Measurements from ENCODE around the gene TNRC6A. TPM values are rescaled to one million over a fixed set of nuclear protein-coding genes. Genes with fewer than 3 reads are reported as not detected.

Gene TNRC6A
- total RNA-seq (10 to 100 TPM; 71.5 to 72.1 TPM), total RNA-seq (115 to 158 reads per million in 2 donors)

DNA sequence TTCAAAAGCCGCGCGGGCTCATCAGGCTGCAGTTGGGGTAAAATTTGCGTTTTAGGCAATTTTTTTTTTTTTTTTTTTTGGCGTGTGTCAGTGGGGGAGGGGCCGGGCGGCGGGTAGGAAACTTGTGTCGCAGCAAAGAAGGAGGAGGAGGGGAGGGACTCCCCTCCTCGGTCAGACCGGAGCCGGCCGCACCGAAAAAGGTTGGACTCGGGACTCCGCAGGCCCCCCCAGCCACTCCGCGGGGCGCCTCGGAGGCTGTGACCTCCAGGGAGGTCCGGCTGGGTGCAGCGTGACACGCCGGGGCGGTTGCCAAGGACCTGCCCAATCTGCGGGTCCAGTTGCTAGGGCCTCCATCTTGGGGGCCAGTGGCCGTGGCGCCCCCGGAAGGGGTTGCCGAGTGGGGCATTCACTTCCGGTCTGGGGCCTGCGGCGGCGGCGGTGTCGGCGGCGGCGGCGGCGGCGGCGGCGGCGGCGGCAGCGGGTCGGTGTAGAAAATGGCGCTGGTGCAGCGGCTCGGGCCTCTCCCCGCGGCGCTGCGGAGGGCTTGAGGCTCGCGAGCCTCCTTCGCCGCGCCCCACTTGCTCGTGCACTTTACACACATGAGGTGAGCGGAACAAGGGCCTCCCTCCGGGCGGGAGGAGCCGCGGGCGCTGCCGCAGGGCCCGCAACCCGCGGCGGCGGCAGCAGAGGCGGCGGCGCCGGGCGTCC lies at the start of gene TNRC6A:
TNRC6A (plus strand) TSS at position 409 of the 708 bp plus-strand sequence; CDS start at position 600, 191 bp downstream.
- H3K27me3 Mint-ChIP-seq: no peaks in the 10 kb centered on the region
- peaks cover 5% of the 10 kb centered on the region for H3K36me3 Mint-ChIP-seq (ENCODE audit: low read depth)
- peaks cover 36% of the 10 kb centered on the region for H3K4me1 Mint-ChIP-seq
- H3K9me3 ChIP-seq (ENCODE audit: control insufficient read depth, low read length, poor library complexity, severe bottlenecking): no peaks in the 10 kb centered on the region
- H3K4me3 Mint-ChIP-seq: peak within 1 kb of the TSS; percentile 96
- peak; percentile 84 for ATAC-seq
- peak; percentile 62 to 69 (median 64) for DNase-seq
- H3K27ac Mint-ChIP-seq: peak within 1 kb of the TSS; percentile 97

DNA sequence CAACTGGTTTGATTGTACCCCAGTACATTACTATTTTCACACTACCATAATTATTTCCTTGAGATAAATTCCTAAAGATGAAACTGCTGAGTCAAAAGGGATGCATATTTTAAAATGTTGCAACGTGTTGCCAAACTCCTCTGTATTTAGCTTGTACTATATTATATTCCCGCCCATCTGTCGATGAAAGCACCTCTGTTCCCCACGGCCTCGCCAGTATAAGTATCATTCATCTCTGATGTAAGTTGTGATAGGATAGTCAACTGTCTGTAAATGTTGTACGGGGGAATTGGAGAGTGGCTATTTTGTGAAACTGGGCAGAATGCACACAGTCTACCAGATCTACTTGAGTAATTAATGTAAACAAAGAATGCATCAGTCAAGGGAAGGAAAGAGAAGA lies 47.7 kb upstream of the TNRC6A start:
- Mint-ChIP-seq H3K4me1 (peaks cover 4% of the 10 kb centered on the region), H3K27me3 (peaks cover 12% of the 10 kb centered on the region), H3K4me3 (no peak overlapping the region), H3K36me3 (ENCODE audit: low read depth) (peaks cover under 1% of the 10 kb centered on the region), H3K27ac (no peak overlapping the region)
- H3K9me3 ChIP-seq (ENCODE audit: control insufficient read depth, low read length, poor library complexity, severe bottlenecking): no peaks in the 10 kb centered on the region
- ATAC-seq (no peak), DNase-seq (no peak)

DNA sequence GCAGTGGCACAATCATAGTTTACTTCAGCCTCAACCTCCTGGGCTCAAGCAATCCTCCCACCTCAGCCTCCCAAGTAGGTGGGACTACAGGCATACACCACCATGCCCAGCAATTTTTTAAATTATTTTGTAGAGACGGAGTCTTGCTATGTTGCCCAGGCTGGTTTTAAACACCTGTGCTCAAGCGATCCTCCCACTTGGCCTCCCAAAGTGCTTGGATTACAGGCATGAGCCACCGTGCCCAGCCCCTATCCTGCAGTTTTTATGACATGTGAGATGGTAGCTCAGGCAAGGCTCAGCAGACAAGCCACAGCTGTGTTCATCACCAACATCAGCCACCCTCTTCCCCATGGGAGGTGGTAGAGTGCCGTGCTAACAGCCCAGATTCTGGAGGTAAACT lies 46.2 kb upstream of the TNRC6A start:
- peaks cover 4% of the 10 kb centered on the region for H3K4me1 Mint-ChIP-seq
- H3K9me3 ChIP-seq (ENCODE audit: control insufficient read depth, low read length, poor library complexity, severe bottlenecking): no peaks in the 10 kb centered on the region
- no peak overlapping the region for H3K4me3 Mint-ChIP-seq
- DNase-seq (no peak), ATAC-seq (no peak)
- H3K27me3 Mint-ChIP-seq: peaks cover 6% of the 10 kb centered on the region
- H3K36me3 Mint-ChIP-seq (ENCODE audit: low read depth): peaks cover 2% of the 10 kb centered on the region
- H3K27ac Mint-ChIP-seq: no peak overlapping the region

DNA sequence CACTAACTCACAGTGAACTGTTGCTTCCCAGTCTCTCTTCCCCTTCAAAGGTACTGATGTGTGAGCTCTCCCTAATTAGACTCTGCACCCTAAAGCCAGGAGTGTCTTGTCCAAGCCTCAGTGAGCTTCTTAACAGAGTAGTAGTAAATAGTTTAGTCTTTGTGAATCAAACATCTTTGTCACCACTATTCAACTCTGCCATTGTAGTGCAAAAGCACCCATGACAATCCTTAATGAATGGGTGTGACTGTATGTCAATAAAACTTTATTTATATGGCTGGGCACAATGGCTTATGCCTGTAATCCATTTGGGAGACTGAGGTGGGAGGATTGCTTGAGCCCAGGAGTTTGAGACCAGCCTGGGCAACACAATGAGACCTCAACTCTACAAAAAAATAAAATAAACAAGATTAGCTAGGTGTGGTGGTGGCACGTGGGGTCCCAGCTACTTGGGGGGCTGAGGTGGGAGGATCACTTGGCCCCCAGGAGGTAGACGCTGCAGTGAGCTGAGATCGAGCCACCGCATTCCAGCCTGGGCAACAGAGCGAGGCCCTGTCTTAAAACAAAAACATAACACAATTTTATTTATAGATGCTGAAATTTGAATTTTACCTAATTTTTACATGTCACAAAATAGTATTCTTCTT lies 45.5 kb upstream of the TNRC6A start:
- ATAC-seq (no peak), DNase-seq (no peak)
- Mint-ChIP-seq H3K27ac (no peak overlapping the region), H3K36me3 (ENCODE audit: low read depth) (peaks cover 2% of the 10 kb centered on the region), H3K27me3 (peaks cover 10% of the 10 kb centered on the region), H3K4me1 (peaks cover 4% of the 10 kb centered on the region), H3K4me3 (no peak overlapping the region)
- no peaks in the 10 kb centered on the region for H3K9me3 ChIP-seq (ENCODE audit: control insufficient read depth, low read length, poor library complexity, severe bottlenecking)

DNA sequence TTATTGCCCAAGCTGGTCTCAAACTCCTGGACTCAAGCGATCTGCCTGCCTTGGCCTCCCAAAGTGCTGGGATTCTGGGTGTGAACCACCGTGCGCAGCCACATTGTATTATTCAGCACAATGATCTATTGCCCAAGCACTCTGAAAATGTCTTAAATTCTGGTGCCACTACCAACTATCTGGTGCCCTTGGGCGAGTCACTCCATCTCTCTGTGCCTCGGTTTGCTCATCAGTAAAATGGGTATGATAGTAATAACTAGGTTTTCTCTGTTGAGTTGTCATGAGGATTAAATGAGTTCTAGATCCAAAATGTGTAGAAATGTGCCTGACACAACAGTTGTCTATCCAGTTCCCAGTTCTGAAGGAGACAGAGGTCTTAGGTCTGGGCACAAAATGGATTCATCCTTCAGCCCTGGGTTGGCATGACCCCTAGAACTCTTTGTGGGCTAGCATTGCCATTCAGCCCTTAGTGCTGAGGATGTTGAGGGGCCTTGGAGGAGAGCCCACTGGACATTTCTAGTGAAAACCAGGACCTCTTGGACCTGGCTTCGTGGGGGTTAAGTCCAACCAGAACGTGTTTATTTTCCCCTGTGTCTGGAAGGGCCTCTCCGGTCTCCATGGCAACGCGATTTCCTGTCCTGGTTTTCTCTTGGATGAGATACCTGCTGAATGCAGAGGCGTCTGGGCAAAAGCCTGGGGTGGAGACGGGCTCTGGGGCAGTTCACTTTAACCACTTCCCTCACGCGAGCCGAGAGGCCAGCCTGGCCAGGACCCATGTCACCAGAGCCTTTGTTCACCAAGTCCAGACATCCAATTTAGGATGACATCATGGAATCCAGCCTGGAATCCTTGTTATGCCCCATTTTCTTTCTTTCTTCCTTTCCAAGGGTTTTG lies 43.7 kb upstream of the TNRC6A start:
- H3K9me3 ChIP-seq (ENCODE audit: control insufficient read depth, low read length, poor library complexity, severe bottlenecking): no peaks in the 10 kb centered on the region
- no peak overlapping the region for H3K4me3 Mint-ChIP-seq
- H3K27me3 Mint-ChIP-seq: peaks cover 14% of the 10 kb centered on the region
- H3K36me3 Mint-ChIP-seq (ENCODE audit: low read depth): peaks cover 4% of the 10 kb centered on the region
- ATAC-seq (no peak), DNase-seq (no peak)
- no peak overlapping the region for H3K27ac Mint-ChIP-seq
- H3K4me1 Mint-ChIP-seq: peaks cover 4% of the 10 kb centered on the region

DNA sequence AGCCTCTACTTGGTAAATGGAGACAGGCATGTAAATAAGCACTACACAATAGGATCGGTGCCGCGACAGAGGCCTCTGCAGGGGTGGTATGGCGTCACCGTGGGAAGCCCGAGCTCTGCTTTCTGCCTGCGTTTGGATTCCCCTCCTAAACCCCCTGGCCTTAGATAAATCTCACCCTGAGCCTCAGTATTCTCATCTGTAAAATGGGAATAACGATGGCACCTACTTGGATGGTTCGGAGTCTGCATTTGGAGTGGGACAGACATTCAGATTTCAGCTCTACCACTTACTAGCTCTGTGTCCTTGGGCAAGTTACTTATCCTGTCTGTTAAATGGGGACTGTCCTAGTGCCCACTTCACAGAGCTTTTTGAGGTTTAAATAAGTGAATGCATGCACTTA lies 42.8 kb upstream of the TNRC6A start:
- H3K27me3 Mint-ChIP-seq: peaks cover 20% of the 10 kb centered on the region
- no peaks in the 10 kb centered on the region for H3K9me3 ChIP-seq (ENCODE audit: control insufficient read depth, low read length, poor library complexity, severe bottlenecking)
- peaks cover 4% of the 10 kb centered on the region for H3K36me3 Mint-ChIP-seq (ENCODE audit: low read depth)
- no peak overlapping the region for H3K4me3 Mint-ChIP-seq
- peaks cover 4% of the 10 kb centered on the region for H3K4me1 Mint-ChIP-seq
- DNase-seq (no peak), ATAC-seq (no peak)
- no peak overlapping the region for H3K27ac Mint-ChIP-seq

DNA sequence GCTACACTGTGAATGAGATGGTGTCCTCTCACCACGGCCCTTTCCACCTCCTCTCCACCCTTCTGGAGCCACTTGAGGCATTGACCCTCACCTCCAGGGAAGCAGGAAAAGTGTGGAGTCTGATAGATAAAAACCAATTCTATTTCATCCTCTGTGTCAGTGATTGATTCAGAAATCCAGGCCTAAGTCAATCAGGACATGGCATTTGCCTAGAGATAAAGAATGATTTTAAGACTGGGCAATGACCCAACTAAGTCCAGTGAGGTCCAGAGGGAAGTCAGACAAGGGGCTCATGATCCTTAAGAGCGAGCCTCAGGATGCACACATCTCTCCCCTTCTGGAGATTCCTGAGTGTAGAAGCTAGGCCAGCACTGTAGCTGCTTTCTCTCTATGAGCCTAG lies 41.1 kb upstream of the TNRC6A start:
- Mint-ChIP-seq H3K4me3 (no peak overlapping the region), H3K27me3 (peaks cover 20% of the 10 kb centered on the region), H3K27ac (no peak overlapping the region), H3K36me3 (ENCODE audit: low read depth) (peaks cover 4% of the 10 kb centered on the region), H3K4me1 (peaks cover 4% of the 10 kb centered on the region)
- no peaks in the 10 kb centered on the region for H3K9me3 ChIP-seq (ENCODE audit: control insufficient read depth, low read length, poor library complexity, severe bottlenecking)
- DNase-seq (no peak), ATAC-seq (no peak)

DNA sequence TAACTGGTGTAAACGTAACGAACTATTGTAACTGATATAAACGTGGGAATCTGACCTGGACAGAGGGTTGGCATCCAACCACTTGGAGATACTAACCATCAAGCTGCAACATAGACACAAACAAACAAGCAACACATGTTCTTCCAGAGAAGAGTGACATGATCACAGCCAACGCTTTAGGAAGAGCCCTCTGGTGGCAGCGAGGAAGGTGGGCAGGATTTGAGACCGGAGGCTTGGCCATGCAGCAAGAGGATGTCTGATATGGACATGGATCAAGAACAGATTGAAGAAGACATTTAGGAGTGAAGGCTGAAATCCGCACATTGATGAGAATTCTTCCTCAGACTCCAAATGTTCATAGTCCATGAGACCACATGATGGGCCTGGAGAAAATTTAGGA lies 40.3 kb upstream of the TNRC6A start:
- H3K27ac Mint-ChIP-seq: no peak overlapping the region
- no peaks in the 10 kb centered on the region for H3K9me3 ChIP-seq (ENCODE audit: control insufficient read depth, low read length, poor library complexity, severe bottlenecking)
- H3K4me3 Mint-ChIP-seq: peak overlapping the region; percentile 1
- no peak for DNase-seq
- H3K4me1 Mint-ChIP-seq: peaks cover 4% of the 10 kb centered on the region
- H3K36me3 Mint-ChIP-seq (ENCODE audit: low read depth): peaks cover 4% of the 10 kb centered on the region
- H3K27me3 Mint-ChIP-seq: peaks cover 20% of the 10 kb centered on the region
- ATAC-seq: no peak

DNA sequence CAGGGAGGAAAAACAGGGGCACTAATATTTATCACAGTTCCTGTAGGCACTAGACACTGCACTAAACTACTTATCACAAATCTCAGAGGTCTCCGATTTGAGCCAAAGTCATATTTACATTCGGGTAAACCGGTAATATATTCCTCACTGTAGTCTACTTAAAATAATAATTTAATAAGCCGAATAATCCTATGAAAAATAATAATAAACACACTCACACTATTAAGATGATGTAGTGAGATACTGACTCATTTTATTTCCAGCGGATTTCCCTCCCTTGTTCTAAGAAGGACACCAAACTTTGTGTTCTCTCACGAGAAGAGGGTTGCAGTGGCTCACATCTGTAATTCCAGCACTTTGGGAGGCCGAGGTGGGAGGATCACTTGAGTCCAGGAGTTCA lies 36.6 kb upstream of the TNRC6A start:
- no peak for ATAC-seq
- peaks cover 2% of the 10 kb centered on the region for H3K36me3 Mint-ChIP-seq (ENCODE audit: low read depth)

DNA sequence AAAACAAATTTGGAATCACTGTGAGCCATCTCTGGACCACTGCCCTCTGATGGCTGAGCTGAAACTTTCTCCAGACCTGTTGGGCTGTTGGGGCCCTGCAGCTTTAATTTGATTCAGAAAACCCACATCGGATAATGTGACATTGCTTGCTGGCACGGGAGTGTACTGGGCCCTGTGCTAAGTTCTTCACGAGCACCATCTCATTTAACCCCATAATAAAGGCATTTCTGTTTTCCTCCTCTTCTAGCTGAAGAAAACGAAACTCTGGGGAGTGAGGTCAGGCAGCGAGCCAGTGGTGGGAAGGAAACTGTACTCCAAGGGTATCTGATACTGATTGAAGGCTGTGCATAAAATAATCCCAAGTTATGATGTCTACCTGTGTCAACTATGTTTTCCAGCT lies 34.5 kb upstream of the TNRC6A start:
- no peaks in the 10 kb centered on the region for H3K4me1 Mint-ChIP-seq
- peaks cover 6% of the 10 kb centered on the region for H3K27me3 Mint-ChIP-seq
- H3K9me3 ChIP-seq (ENCODE audit: control insufficient read depth, low read length, poor library complexity, severe bottlenecking): no peaks in the 10 kb centered on the region
- H3K36me3 Mint-ChIP-seq (ENCODE audit: low read depth): no peaks in the 10 kb centered on the region
- no peak overlapping the region for H3K27ac Mint-ChIP-seq
- H3K4me3 Mint-ChIP-seq: no peak overlapping the region
- no peak for ATAC-seq
- no peak for DNase-seq

More for the DNA sequence above, 36.6 kb upstream of the TNRC6A start:
- H3K4me1 Mint-ChIP-seq: no peaks in the 10 kb centered on the region
- no peaks in the 10 kb centered on the region for H3K9me3 ChIP-seq (ENCODE audit: control insufficient read depth, low read length, poor library complexity, severe bottlenecking)
- H3K27me3 Mint-ChIP-seq: peaks cover 13% of the 10 kb centered on the region
- no peak overlapping the region for H3K4me3 Mint-ChIP-seq
- DNase-seq: no peak
- H3K27ac Mint-ChIP-seq: no peak overlapping the region

DNA sequence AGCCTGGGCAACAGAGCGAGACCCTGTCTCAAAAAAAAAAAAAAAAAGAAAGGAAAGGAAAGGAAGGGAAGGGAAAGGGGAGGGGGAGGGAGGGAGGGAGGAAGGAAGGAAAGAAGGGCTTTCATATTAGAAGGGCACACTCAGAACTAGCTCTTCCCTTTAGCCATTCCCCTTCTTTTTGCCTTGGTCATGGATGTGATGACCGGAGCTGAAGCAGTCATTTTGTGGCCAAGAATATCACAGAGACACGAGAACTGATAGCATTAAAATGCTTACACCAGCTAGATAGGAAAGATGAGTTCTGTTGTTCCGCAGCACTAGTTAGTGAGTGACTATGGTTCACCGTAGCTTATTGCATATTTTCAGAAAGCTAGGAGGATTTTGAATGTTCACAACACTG lies 32.8 kb upstream of the TNRC6A start:
- no peak overlapping the region for H3K4me3 Mint-ChIP-seq
- H3K9me3 ChIP-seq (ENCODE audit: control insufficient read depth, low read length, poor library complexity, severe bottlenecking): no peaks in the 10 kb centered on the region
- H3K36me3 Mint-ChIP-seq (ENCODE audit: low read depth): peaks cover 2% of the 10 kb centered on the region
- DNase-seq: no peak
- no peak overlapping the region for H3K27ac Mint-ChIP-seq
- H3K4me1 Mint-ChIP-seq: no peaks in the 10 kb centered on the region
- no peak for ATAC-seq
- peaks cover 6% of the 10 kb centered on the region for H3K27me3 Mint-ChIP-seq

DNA sequence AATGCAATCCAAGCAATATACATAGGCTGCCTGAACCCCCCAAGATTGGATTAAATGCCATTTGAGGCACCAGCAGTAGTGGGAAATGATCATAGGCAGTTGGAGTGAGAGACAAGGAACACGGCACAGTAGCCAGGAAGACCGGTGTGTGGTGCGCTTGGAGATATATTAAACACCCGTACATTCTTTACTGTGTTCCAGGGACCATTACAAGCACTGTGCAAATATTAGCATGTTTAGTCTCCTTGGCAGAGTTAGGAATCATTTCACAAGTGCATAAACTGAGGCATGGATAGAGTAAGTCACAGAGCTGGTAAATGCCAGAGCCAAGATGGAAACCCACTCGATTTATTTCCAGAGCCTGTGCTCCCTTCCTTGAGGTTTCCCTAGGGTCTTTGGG lies 31.1 kb upstream of the TNRC6A start:
- ATAC-seq (no peak), DNase-seq (no peak)
- no peaks in the 10 kb centered on the region for H3K9me3 ChIP-seq (ENCODE audit: control insufficient read depth, low read length, poor library complexity, severe bottlenecking)
- H3K27ac Mint-ChIP-seq: no peak overlapping the region
- H3K4me3 Mint-ChIP-seq: no peak overlapping the region
- no peaks in the 10 kb centered on the region for H3K4me1 Mint-ChIP-seq
- H3K27me3 Mint-ChIP-seq: peaks cover 6% of the 10 kb centered on the region
- peaks cover 6% of the 10 kb centered on the region for H3K36me3 Mint-ChIP-seq (ENCODE audit: low read depth)

DNA sequence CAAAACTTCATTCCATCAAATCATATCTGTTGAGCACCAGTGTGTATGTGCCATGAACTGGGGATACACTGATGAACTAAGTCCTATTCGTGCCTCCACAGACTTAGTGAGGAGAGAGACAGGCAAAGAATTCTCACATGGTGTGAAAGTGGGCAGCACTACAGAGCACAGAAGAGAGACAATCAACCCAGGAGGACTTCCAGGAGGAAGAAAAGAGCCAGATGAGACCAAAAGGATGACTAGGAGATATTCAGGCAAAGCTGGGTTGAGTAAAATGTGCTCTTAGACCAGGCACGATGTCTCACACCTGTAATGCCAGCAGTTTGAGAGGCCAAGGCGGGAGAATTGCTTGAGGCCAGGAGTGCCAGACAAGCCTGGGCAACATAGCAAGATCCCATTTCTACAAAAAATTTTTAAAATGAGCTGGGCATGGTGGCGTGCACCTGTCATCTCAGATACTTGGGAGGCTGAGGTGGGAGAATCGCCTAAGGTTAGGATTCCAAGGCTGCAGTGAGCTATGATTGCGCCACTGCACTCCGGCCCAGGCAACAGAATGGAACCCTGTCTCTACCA lies 30.2 kb upstream of the TNRC6A start:
- no peak overlapping the region for H3K27ac Mint-ChIP-seq
- H3K4me3 Mint-ChIP-seq: no peak overlapping the region
- H3K36me3 Mint-ChIP-seq (ENCODE audit: low read depth): peaks cover 6% of the 10 kb centered on the region
- no peaks in the 10 kb centered on the region for H3K9me3 ChIP-seq (ENCODE audit: control insufficient read depth, low read length, poor library complexity, severe bottlenecking)
- no peak for DNase-seq
- no peaks in the 10 kb centered on the region for H3K4me1 Mint-ChIP-seq
- ATAC-seq: no peak
- peaks cover 6% of the 10 kb centered on the region for H3K27me3 Mint-ChIP-seq

All from T-helper 17 cell (primary cell).